ENCODE data around the gene DNASE1L2.

The DNASE1L2 gene

DNA sequence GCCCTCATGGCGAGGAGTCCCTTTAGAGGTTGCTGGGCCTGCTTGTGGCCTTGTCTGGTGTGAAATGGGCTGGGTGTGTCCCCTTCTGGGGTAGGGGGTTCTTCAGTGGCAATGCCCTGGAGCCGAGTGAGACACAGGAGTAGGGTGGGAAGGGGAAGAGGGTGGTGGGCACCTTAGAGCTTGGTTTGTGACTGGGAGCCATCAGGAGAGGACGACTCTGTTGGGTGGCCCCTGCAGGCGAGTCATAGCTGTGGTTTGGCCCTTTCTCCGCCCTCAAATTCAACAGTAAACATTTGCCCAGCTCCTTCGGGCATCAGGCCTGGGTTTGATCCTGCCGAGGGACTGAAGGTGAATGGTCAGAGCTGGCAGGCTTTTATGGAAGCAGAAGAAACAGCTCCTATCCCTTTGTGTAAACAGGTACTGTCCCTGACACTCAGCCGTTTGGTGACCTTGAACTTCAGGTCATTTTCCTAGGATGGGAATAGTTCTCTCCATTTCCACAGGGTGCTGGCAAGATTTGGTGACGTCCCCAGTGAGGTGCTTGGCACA is 9.9 kb upstream of the DNASE1L2 start:
- no peak for DNase-seq (ENCODE audit: low spot score)

DNA sequence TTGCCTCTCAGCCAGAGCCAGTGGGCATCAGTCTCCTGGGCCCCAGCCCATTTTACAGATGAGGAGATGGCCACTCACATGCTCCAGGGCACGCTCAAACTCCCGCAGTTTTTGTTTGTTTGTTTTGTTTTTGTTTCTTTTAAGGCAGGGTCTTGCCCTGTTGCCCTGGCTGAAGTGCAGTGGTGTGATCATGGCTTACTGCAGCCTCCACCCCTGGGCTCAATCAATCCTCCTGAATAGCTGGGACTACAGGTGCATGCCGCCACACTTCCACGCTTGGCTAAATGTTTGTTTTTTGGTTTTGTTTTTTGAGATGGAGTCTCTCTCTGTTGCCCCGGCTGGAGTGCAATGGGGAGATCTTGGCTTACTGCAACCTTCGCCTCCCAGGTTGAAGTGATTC is 9.3 kb upstream of the DNASE1L2 start:
- DNase-seq (ENCODE audit: low spot score): no peak

DNA sequence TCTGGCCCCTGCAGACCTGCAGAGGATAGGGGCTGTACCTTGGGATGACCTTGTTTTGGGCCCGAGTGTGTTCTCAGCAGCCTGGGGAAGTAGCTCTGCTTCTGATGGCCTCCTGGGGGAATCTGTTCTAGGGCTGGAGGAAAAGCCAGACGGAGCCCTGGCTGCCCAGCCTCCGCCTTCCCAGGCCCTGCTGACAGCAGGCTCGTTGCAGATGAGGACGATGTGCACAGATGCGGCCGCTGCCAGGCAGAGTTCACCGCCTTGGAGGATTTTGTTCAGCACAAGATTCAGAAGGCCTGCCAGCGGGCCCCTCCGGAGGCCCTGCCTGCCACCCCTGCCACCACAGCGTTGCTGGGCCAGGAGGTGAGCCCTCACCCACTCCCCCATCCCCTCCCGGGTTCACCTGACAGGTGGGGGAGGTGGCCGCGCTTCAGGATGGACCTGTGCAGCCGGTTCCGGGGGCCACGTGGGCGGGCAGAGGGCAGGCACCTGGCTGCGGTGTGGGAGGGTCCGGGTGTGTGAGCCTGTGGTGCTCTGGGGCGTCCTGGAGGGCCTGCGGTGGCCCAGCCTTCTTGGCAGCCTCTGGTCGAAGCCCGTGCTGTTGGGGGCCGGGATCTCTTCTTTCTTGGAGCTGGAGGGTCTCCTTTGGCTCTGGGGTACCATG is 8.0 kb upstream of the DNASE1L2 start:
- no peak for DNase-seq (ENCODE audit: low spot score)

DNA sequence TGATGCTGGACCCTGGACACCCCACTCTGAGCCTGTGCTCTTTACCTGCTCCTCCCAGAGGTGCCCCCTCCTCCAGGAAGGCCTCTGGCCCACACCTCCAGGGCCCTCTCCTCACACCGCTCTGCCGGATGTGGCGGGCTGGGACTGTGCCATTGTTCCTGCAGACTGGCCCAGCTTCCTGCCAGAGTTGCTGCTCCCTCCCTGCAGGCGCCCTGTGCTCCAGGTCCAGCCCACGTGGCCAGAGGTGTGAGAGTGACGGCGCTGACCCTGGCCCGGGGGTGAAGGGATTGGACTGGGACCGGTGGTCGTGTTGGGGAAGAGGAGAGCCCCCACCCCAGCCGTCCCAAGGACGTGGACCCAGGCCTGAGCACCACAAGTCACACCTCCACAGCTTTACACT is 7.2 kb upstream of the DNASE1L2 start:
- no peak for DNase-seq (ENCODE audit: low spot score)

DNA sequence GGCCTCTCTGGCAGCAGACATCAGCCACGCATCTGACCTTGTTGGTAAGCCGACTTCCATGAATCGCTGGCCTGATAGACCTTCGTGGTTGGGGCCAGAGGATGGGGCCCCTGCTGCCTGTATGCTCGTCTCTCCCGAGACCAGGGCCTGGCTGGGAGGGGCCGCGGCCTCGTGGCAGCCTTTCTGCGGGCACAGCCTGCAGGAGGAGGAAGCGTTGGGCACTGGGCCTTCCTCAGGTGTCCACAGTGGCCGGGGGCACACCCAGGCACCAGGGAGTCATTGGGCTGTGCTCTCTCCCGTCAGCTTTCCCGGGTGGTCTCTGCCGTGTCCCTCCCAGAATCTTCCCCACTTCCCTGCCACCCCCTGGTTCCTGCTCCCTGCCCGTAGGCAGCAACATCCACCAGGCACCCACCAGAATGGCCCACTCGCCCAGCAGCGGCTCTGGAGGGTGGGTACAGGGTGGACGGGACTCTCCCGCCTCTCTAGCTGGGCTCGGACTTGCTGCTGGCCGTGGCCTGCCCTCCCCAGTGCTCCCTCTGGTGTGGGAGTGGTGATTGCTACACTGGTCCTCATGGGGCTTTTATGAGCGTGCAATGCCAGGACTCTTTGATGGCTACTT is 6.5 kb upstream of the DNASE1L2 start:
- DNase-seq (ENCODE audit: low spot score): no peak

DNA sequence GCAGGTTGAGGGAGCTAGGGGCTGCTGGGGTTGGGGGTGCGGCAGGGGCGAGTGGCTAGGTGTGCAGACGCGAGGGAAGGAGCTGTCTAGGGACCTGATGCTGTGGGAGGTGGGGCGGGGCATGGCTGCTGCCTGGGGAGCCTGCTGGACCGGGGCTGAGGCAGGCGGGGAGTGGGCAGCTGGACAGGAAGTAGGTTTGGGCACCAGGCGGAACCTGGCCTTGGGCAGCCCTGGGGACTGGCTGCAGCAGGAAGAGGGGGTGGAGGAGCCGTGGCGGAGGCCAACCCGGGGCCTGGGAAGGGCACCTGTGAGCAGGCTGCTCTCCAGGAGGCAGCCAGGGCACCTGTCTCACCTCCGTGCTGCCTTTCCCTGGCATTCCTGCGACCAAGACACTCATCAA is 5.9 kb upstream of the DNASE1L2 start:
- DNase-seq (ENCODE audit: low spot score): no peak

DNA sequence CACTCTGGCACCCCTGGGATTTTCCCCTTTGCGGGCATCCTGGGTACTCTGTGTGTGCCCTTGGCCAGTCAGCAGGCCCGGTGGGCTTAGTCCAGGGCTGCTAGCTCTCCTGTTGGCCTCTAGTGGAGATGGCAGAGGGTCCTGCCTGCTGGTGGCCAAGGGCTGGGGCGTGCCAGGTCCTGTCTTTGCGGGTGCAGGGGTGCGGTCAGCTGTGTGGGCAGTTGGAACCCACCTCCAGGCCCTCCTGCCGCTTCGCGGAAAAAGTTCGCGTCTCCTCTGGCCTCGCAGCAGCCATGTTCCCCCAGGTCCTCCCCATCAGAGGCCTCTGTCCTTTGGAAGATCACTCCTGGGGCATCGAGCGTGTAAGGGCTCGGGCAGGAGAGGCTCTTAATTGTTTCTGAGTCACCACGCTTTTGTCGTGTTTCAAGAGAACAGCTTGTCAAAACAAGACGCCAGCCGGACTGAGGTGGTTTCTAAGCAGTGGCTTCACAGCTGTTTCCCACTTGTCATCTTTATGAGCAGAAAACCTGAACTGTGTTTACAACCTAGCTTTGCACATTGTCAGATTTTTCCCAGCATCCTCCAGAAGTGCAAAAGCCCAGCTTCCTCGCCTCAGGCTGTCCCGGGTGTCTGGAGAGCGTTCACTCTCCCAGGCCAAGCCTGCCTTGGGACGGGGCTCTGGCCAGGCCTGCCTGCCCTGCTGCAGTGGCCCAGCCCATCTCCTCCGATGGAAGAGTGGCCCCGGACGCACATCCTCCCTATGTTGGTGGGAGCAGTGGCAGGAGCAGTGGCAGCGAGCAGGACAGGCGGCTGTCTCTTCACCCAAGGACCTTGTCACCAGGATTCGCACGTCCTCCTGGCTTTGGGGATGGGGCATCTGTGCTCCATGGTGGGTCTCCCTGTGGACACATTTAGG is 5.0 kb upstream of the DNASE1L2 start:
- no peak for DNase-seq (ENCODE audit: low spot score)

DNA sequence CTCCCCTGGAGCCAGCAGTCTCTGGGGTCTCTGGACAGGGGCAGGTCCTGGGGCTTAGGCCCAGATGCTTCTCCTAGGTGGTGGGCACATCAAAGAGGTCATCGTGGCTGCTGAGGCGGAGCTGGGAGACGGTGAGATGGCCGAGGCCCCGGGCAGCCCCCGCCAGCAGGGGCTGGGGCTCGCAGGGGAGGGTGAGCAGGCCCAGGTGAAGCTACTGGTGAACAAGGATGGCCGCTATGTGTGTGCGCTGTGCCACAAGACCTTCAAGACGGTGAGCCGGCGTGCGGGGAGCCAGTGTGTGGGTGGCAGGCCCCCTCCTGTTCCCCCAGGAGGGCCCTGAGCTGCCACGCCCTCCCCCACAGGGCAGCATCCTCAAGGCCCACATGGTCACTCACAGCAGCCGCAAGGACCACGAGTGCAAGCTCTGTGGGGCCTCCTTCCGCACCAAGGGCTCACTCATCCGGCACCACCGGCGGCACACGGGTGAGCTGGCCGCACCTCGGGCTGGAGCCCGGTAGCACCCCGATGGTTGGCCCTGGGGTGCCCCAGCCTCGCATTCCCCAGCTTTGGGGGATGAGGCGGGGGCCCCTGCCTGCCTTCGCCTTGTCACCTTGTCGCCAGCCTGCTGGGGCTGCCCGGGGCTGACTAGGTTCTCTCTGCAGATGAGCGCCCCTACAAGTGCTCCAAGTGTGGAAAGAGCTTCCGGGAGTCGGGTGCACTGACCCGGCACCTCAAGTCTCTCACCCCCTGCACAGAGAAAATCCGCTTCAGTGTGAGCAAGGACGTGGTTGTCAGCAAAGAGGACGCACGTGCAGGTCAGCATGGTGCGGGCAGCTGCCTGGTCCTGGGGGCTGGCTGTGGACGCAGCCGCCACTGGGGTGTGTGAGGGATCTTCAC is 3.9 kb upstream of the DNASE1L2 start:
- no peak for DNase-seq (ENCODE audit: low spot score)

DNA sequence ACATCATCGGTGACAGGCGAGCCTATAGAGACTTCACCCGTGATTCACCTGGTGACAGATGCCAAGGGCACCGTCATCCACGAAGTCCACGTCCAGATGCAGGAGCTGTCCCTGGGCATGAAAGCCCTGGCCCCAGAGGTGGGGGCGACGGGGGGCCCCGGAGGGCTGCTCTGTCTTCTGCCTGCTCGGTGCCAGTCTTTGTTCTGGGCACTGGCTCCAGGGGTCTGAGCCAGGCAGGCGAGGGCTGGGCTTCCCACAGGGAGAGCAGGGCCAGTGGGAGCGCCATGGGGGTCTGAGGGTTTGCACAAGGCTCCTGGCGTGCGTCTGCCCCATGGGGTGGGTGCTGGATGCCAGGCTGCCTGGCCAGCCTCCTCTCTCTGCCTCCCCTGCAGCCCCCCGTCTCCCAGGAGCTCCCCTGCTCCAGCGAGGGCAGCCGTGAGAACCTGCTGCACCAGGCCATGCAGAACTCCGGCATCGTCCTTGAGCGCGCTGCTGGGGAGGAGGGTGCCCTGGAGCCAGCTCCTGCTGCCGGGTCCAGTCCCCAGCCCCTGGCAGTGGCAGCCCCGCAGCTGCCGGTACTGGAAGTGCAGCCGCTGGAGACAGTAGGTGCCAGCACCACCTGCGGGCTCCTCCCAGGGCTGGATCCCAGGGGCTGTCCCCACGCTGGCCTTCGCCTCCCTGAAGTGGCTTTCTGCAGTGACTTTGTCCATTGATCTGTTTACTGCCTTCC is 3.0 kb upstream of the DNASE1L2 start:
- no peak for DNase-seq (ENCODE audit: low spot score)

DNA sequence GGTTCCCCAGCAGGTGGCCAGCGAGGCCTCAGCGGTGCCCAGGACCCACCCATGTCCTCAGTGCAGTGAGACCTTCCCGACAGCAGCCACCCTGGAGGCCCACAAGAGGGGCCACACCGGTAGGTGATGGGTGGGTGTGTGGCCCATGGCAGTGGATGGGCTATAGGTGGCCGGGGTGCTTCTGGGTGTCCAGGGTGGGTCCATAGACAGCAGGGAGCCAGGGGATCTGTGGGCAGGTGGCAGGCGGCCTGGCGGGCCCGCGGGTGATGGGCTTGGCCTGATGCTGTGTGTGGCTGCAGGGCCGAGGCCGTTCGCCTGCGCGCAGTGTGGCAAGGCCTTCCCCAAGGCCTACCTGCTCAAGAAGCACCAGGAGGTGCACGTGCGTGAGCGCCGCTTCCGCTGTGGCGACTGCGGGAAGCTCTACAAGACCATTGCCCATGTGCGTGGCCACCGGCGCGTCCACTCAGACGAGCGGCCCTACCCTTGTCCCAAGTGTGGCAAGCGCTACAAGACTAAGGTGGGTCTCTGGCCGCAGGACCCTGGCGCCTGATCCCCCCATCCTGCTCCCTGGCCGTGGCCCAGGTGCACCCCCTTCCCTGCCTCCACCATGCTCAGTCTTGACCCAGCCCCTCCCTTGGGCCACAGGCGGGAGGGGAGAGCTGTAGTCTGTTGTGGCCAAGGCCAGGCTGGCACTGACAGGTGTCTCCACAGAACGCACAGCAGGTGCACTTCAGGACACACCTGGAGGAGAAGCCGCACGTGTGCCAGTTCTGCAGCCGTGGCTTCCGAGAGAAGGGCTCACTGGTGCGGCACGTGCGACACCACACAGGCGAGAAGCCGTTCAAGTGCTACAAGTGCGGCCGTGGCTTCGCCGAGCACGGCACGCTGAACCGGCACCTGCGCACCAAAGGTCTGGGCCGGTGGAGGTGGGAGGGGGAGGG is 2.1 kb upstream of the DNASE1L2 start:
- DNase-seq (ENCODE audit: low spot score): no peak

DNA sequence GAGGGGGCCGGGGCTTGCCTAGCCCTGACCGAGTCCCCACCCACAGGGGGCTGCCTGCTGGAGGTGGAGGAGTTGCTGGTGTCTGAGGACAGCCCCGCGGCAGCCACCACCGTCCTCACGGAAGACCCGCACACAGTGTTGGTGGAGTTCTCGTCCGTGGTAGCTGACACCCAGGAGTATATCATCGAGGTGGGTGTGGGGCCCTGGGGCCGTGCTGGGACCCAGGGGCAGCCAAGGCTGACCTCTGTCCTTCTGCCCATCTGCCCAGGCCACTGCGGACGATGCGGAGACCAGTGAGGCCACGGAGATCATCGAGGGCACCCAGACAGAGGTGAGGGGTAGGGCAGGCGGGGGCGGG is 1.5 kb upstream of the DNASE1L2 start:
- DNase-seq (ENCODE audit: low spot score): no peak

DNA sequence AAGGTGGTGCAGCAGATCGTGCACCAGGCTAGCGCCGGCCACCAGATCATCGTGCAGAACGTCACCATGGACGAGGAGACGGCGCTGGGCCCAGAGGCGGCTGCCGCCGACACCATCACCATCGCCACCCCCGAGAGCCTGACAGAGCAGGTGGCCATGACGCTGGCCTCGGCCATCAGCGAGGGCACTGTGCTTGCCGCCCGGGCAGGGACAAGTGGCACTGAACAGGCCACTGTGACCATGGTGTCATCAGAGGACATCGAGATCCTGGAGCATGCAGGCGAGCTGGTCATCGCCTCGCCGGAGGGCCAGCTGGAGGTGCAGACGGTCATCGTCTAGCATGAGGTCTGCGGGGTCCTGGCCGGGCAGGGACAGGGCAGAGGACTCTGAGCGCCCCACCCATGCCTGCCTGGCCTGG is 1.0 kb upstream of the DNASE1L2 start:
- no peak for DNase-seq (ENCODE audit: low spot score)

DNA sequence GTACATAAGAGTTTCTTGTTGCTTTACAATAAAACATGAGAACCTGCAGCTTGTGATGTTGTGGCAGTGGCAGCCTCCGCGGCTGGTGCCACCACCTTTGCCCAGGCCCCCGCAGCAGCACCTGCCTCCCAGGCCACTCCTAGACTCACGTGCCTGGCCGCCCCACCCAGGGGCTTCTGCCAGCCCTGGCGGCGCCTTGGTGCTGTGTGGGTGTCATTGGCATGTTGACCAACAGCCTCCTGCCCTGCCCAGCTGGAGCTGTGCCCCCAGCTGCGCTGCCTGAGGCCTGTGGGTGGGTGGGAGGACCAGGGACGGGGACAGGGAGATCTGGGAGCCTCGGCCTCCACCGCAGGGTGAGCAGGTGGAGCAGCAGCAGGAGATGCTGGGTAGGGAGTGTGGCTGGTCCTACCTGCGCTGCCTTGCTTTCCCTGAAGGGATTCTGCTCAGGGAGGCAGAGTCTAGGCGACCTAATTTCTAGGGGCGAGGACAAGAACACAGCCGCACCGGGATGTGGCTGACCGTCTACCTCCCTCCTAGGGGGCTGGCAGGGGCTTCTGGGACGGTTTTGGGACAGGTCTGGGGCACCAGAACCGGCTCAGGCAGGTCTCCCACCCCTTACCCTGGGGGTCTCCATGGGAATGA is 428 bp upstream of the DNASE1L2 start:
- DNase-seq (ENCODE audit: low spot score): no peak

DNA sequence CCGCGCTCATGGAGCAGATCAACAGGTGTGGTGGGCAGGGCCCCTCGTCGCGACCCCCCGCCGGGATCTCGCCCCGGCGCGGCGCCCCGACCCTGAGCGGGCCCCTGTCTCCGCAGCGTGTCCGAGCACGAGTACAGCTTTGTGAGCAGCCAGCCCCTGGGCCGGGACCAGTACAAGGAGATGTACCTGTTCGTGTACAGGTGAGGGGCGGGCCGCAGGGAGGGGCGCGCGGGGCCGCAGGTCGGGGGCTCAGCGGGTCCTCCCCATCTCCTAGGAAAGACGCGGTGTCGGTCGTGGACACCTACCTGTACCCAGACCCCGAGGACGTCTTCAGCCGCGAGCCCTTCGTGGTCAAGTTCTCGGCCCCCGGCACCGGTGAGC is 848 bp downstream of the DNASE1L2 start:
- DNase-seq (ENCODE audit: low spot score): no peak

DNA sequence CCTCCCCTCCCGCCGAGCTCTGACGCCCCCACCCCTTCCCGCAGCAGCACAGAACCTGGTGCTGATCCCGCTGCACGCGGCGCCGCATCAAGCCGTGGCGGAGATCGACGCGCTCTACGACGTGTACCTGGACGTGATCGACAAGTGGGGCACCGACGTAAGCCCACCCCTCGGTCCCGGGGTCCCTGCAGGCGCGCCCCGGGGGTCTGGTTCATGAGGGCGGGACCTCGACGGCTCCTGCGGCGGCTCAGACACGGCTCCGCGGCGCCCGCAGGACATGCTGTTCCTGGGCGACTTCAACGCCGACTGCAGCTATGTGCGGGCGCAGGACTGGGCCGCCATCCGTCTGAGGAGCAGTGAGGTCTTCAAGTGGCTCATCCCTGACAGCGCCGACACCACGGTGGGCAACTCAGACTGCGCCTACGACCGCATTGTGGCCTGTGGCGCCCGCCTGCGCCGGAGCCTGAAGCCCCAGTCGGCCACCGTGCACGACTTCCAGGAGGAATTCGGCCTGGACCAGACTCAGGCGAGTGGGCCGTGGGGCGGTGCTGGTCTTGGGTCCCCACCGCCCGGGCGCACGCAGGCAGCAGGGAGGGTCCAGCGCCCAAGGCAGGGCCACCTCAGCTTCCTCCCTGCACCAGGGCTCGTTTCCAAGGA is 1.4 kb downstream of the DNASE1L2 start:
- no peak for DNase-seq (ENCODE audit: low spot score)

DNA sequence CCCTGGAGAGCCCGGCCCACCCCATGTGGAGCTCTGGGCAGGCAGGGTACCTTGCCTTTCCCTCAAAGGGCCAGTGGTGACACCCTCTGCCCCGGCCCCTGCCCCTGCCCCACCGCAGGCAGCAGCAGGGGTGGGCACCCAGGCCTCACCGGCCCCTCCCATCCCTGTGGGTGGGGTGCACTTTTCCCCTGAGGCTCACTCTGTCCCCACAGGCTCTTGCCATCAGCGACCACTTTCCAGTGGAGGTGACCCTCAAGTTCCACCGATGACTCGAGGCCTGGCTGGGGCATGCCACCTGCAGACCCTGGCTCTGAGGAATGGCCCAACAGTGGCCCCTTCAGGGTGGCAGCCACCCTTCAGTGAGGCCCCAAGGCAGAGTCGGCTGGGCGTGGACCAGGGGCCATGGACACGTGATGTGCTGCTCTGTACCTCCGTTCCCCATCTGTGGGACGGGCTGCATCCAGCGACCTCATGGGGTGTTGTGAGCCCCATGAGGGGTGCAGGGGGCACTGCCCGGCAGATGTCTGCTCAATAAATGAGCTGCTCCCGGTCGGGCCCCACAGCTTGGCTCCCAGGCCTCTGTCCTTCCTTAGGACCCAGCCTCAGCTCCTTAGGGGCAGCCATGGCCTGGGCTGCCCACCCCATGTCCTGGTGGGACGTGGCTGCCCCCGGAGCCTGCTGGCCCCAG is 2.0 kb downstream of the DNASE1L2 start:
- no peak for DNase-seq (ENCODE audit: low spot score)

DNA sequence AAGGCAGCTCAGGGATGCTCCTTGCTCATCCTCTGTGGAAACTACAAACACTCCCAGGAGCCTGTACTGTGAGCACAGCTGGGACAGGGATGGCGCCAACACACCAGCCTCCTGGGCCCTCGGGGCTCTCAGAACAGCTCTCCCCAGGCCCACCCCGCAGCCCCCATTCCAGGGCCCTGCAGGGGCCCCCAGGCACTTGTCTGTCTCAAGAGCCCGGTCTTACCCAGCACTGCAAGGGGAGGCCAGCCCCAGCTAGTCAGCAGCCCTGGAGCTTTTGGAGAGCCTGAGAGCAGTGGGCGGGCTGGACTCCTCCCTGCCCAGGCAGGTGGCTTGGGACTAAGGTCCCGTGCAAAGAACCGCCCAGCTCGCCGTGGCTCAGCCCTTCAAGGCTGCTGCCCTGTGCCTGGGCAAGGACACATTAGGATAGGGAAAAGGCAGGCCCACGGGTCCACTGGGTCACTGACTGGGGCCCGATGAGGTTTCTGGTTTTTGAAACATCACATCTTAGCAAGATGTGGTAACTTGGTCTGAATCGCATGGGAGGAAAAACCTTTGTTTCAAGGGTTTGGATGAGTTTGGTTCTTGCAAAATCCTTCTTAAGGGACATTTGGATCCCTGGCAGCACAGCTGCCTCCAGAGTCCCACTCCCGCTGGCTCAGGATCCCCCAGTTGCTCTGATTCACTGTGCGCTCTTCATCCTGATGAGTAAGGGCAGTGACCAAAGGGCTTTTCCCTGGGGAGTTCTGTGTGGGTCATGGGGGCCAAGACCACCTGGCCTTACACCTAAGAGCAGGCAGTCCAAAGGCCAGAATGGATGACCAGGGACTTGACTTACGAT is 2.8 kb downstream of the DNASE1L2 start:
- no peak for DNase-seq (ENCODE audit: low spot score)
